ENCODE measurements around the gene ZBTB20. TPM values are rescaled to one million over a fixed set of nuclear protein-coding genes. Genes with fewer than 3 reads are reported as not detected.

Gene ZBTB20
- total RNA-seq, 1 donor from 2014 or later: 21.4 TPM

DNA sequence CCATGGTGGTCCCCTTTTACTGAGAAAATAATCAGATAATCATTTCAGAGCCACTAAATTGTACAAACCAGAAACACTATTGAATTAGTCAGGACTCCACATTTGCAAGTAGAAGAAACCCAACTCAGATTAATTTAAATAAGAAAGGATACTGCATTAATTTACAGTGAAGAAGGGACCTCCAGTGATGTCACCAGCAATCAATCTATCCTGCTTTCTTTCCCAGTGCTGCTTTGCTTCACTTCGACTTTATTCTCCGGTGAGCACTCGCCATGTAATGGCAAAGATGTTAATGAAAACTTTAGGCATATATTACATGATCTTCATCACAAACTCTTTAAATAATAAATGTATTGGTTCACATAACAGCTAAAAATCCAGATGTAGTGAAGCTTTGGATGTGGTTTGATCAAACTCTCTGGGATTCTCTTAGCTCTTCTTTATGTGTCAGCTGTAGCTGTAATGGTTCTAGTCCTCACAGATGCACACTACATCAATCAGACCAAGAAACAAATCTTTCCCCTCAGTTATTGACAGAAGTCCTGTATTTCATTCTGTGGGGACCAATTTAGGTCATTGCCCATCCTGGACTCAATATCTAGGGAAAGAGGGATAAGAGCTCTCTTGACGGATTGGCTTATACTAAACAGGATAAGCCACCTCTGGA, 14.2 kb upstream of the ZBTB20 start:
- peaks cover 14% of the 10 kb centered on the region for H3K9me3 Mint-ChIP-seq (ENCODE audit: unreplicated experiment)
- no peak overlapping the region for H3K4me3 ChIP-seq (ENCODE audit: insufficient read depth, low read depth, low read length)
- H3K4me1 Mint-ChIP-seq (ENCODE audit: low read depth, unreplicated experiment): peaks cover 9% of the 10 kb centered on the region
- FAIRE-seq (no peak), DNase-seq (ENCODE audit: low read depth) (no peak)
- no peaks in the 10 kb centered on the region for H3K79me2 ChIP-seq (ENCODE audit: insufficient read depth, low read length)
- H3K4me1 ChIP-seq (ENCODE audit: insufficient read depth, low read length): no peaks in the 10 kb centered on the region
- no peaks in the 10 kb centered on the region for H3K36me3 ChIP-seq (ENCODE audit: insufficient read depth, low read length)
- H2AFZ ChIP-seq (ENCODE audit: low read depth, low read length): no peak overlapping the region
- TF ChIP-seq, protein P1, sequence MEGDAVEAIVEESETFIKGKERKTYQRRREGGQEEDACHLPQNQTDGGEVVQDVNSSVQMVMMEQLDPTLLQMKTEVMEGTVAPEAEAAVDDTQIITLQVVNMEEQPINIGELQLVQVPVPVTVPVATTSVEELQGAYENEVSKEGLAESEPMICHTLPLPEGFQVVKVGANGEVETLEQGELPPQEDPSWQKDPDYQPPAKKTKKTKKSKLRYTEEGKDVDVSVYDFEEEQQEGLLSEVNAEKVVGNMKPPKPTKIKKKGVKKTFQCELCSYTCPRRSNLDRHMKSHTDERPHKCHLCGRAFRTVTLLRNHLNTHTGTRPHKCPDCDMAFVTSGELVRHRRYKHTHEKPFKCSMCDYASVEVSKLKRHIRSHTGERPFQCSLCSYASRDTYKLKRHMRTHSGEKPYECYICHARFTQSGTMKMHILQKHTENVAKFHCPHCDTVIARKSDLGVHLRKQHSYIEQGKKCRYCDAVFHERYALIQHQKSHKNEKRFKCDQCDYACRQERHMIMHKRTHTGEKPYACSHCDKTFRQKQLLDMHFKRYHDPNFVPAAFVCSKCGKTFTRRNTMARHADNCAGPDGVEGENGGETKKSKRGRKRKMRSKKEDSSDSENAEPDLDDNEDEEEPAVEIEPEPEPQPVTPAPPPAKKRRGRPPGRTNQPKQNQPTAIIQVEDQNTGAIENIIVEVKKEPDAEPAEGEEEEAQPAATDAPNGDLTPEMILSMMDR (IDR thresholded peaks at IDR 0.05; ENCODE audit: insufficient read depth, low read depth, low read length): no peak
- no peak for TF ChIP-seq EZH2 (IDR thresholded peaks at IDR 0.05; ENCODE audit: insufficient read depth, low read length)
- H3K9ac ChIP-seq (ENCODE audit: low read length): no peak overlapping the region
- no peak overlapping the region for H3K4me3 Mint-ChIP-seq (ENCODE audit: unreplicated experiment)
- no peaks in the 10 kb centered on the region for H4K20me1 ChIP-seq (ENCODE audit: insufficient read depth, low read length)
- H3K9me3 ChIP-seq (ENCODE audit: insufficient read depth, low read depth, low read length): peaks cover 3% of the 10 kb centered on the region
- H3K27me3 Mint-ChIP-seq (ENCODE audit: low read depth, unreplicated experiment): no peaks in the 10 kb centered on the region
- H3K27ac Mint-ChIP-seq (ENCODE audit: unreplicated experiment): no peak overlapping the region
- H3K4me2 ChIP-seq (ENCODE audit: low read length): no peak overlapping the region
- peaks cover 3% of the 10 kb centered on the region for H3K36me3 Mint-ChIP-seq (ENCODE audit: low read depth, unreplicated experiment)
- H3K27me3 ChIP-seq (ENCODE audit: insufficient read depth, low read length): no peaks in the 10 kb centered on the region
- no peak overlapping the region for H3K27ac ChIP-seq (ENCODE audit: low read depth, low read length)

DNA sequence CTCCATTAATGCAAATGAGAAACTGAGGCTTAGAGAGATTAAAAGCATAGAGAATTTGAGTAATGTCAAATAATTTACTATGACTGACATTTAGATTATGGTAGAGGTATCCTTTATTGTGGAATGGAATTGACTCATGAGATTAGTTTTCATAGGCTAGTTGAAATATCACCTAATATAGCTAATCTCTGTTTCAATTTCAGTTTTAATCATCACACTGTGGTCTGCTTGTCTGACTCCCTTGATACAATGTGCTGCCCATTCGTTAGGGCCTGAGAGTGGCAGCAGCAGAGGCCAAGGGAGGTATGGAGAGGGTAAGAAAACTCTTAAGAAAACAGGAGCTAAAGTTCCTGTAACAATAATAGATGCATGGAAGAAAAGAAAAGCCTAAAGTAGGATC, 13.2 kb upstream of the ZBTB20 start:
- H3K36me3 Mint-ChIP-seq (ENCODE audit: low read depth, unreplicated experiment): peaks cover 3% of the 10 kb centered on the region
- no peak overlapping the region for H3K9ac ChIP-seq (ENCODE audit: low read length)

More for the DNA sequence above, 13.2 kb upstream of the ZBTB20 start:
- Histone ChIP-seq H3K27me3 (ENCODE audit: insufficient read depth, low read length) (no peaks in the 10 kb centered on the region), H3K9me3 (ENCODE audit: insufficient read depth, low read depth, low read length) (peaks cover 3% of the 10 kb centered on the region), H3K36me3 (ENCODE audit: insufficient read depth, low read length) (no peaks in the 10 kb centered on the region), H4K20me1 (ENCODE audit: insufficient read depth, low read length) (no peaks in the 10 kb centered on the region), H2AFZ (ENCODE audit: low read depth, low read length) (no peak overlapping the region), H3K4me2 (ENCODE audit: low read length) (no peak overlapping the region), H3K4me3 (ENCODE audit: insufficient read depth, low read depth, low read length) (no peak overlapping the region), H3K79me2 (ENCODE audit: insufficient read depth, low read length) (no peaks in the 10 kb centered on the region), H3K4me1 (ENCODE audit: insufficient read depth, low read length) (no peaks in the 10 kb centered on the region), H3K27ac (ENCODE audit: low read depth, low read length) (no peak overlapping the region)
- Mint-ChIP-seq H3K27ac (ENCODE audit: unreplicated experiment) (no peak overlapping the region), H3K4me1 (ENCODE audit: low read depth, unreplicated experiment) (peaks cover 2% of the 10 kb centered on the region), H3K4me3 (ENCODE audit: unreplicated experiment) (no peak overlapping the region), H3K9me3 (ENCODE audit: unreplicated experiment) (peaks cover 14% of the 10 kb centered on the region), H3K27me3 (ENCODE audit: low read depth, unreplicated experiment) (no peaks in the 10 kb centered on the region)
- FAIRE-seq (no peak), DNase-seq (ENCODE audit: low read depth) (no peak)
- no peak for TF ChIP-seq EZH2 (IDR thresholded peaks at IDR 0.05; ENCODE audit: insufficient read depth, low read length)
- TF ChIP-seq, protein P1 (IDR thresholded peaks at IDR 0.05; ENCODE audit: insufficient read depth, low read depth, low read length): no peak
